C1 segment of cervical spinal cord (tissue), 14 donors: Measurements from ENCODE around the gene DCAF5.
"Not testable (repeated sequence)": the region's sequence is repeated elsewhere in the genome, so short reads cannot be mapped to it uniquely, and the experiment has no call there.

Source experiments
- DNase-seq, 14 donors: peaks; one replicate each; lab custom pipeline; 2025; lab: John Stamatoyannopoulos, UW

DCAF5 gene

DNA sequence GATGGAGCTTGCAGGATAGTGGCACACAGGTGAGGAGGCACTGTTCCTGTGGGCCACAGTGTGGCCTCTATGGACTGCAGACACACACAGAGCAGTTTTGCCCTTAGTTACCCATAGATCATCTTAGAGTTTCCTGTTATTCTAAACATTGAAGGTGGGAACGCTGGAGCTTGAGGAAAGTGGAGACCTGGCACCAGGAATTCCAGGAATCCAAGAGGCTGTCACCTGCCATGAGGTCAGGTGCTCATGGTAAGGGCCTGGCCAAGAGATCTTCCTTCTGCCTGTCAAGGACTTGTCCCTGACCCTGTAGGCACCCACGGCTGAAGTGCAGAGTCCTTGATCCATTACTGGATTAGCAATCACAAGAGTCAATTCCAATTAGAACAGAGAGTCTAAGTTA lies 108.6 kb downstream of the DCAF5 start:
- no peak for DNase-seq

DNA sequence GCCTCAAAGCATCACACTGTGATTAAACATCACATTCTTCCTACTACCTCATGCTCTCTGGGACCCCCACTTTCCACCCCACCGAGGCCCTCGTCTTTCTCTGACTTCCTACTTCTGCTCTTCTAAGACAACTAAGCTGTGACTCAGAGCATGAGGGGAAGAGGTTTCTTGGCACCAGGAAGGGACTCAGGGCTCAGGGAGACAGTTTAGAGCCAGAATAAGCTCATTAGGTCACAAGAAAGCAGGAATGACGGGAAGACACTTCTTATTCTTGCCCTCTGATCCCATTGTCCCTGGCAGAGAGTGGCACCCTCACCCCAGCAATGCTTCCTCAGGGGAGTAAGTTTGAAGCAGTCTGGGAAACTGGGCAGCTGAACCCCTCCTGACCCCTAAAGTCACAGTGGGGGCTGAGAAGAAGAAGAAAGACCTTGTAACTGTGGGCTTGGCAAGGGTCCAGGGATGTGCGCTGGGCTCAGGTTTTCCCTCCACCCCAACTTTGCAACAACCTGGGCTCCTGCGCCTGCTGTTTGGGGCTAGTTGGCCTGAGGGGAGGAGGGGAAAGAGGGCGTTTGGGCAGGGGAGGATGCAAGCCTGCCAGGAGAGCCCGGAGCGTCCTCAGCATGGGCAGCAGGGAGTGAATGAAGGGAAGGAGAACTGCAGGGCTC lies 109.2 kb downstream of the DCAF5 start:
- DNase-seq = peak in 1 of 14 donors; percentile 63

DNA sequence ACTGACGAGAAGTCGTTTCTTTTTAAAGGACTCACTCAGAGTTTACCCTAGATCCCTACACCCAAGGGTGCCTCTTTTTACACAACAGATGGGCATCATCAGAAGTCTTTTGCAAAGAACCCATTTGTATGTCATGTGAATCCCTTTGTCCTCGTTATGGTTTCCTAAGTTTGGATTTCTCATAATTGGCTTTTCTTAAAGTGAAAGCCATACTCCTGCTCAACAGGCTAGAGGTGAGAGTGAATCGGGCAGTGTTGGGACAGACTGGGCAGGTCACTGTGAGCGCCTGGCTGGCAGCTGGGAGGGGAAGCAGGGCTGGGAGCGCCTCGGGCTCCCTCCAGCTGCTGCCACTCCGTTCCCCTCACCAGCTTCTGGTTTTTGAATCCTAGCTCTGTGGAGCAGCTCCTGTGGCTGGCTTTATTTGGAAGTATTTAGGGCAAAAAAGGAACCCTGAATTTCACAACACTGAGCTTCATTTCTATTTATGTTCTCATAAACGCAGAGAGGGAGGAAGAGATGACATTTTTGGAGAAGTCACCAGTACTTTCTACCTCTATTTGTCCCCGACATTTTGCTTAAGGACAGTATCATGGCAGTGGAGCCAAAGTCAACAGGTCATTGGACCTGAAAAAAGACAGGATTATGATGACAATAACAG lies 110.0 kb downstream of the DCAF5 start:
- DNase-seq = peak in 4 of 14 donors; percentile 7 to 44 (median 18)

DNA sequence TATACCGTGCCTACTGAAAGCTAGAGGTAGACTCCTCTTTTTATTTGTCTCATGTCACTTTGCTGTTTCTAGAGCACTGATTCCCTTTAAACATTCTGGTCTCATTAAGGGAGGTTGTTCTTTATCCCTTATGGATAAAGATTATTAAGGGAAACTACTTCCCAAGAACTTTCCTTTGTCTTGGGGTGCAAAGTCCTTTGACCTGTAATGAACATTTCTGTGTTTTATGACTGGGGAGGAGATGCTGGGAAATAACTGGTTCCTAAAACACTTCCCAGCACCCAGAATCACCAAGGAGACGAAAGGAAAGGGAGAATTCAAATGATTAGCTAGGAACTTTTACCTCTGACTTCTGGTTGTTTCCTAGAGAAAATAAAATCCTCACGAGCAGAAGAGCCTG lies 110.6 kb downstream of the DCAF5 start:
- DNase-seq = no peak

DNA sequence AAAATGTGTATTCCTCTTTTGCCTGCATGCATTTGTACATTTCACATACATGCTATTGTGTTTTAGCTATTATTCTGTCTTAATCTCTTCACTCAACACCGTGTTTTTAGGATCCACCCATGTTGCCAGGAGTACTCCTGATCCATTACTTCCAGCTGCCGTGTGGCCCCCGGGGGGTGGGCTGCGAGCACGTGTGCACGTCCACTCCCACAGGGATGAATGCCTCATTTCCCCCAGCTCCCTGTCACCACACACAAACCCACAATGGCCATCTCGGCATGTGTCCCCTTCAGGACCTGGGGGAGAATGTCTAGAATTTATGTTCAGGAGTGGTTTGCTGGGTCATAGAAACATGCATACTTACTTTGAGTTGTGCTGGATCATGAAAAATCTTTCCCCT lies 111.1 kb downstream of the DCAF5 start:
- no peak for DNase-seq

DNA sequence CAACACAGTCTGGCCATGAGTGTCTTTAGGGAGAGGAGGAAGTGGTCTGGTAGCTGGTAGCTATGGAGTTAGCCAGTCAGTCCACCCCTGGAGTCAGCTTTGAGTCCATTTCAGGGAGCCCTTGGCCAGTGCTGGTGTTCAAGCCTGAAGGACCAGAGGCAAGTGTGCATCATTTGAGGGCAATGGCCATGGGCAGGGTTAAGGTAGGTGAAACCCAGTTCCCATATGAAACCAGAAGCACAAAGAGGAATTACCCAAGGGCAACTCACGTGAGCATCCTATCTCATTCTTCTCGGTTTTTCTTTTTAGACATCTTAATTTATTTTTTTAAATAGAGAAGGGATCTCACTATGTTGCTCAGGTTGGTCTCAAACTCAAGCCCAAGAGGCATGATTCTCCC lies 112.6 kb downstream of the DCAF5 start:
- DNase-seq = no peak

DNA sequence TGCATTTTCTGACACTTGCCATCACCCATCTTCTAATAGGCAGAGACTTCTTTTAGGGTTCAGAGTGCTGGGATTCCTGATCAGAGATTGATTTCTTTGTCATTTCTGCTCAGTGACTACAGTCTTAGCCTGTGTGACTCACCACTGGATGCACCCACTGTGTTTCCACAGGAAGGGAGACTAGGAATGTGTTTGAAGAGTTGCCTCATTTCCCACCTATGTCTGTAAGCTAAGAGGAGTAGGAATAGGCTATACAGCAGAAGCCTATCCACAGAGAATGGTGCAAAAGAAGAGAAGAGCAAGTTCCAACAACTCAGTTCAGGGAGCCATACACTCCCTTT lies 113.7 kb downstream of the DCAF5 start:
- DNase-seq = no peak

DNA sequence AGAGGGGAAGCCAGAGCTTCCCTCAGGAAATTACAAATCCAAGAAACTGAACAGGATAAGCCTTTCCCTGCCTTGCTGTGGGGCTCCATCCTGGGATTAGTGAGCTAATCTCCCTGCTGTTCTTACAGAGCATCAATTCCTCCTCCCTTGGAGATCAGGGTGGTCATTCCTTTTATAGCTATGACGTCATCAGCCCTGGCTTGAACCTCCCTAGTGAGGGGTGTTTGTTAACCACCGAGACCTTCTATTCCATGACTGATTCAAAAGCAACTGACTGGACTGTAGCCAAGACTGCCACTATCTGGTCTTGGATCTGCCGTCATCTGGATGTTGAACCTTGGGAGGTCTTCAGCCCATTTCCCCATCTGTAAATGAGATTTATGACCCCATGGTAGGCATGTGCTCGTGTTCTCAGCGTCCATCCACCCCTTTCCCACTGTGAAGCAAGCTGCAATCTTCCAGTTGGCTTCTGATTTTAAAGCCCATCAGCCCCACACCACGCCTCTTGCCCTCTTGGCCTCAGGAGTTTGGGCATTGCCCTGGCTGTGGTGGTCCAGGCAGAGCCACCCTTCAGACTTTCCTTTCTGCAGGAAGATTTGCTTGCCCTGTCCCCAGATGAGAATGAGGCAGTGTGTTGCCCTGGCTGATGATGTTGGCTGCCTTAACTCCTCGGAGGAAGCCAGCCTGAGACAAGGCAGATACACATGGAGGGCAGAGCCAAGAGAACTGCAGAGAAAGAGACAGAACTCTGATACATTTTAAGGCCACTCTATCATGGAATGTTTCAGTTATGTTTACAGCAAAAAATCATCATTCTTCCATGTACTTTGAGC lies 114.2 kb downstream of the DCAF5 start:
- DNase-seq = no peak

DNA sequence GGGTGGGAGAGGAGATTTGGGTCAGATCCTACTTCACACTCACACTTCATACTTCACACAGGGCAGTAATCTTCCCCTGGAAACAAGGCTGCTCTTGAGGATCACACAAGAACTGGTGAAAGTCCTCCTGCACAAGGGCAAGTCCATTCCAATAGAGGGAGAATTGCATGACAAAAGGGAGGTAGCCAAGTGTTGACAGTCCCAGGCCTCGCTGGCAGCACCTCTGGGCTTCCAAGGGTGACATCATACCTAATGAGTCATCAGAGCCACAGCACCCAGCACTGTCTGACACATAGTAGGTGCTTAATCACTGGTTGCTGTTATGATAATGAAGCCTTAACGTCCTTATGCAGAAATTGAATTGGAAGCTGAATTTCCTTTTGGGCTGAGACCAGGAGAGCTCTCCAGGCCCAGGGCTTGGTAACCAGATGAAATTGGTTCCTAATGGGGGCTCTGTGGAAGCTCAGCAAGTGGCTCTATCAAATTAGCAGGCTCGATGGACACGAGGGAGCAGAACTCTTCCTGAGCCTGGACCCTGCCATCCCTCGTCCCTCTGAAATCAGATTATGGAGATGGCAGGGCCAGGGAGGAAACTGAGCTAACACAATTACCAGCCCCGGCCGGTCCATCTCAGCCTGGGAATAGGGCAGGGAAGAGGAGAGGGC lies 115.0 kb downstream of the DCAF5 start:
- no peak for DNase-seq

DNA sequence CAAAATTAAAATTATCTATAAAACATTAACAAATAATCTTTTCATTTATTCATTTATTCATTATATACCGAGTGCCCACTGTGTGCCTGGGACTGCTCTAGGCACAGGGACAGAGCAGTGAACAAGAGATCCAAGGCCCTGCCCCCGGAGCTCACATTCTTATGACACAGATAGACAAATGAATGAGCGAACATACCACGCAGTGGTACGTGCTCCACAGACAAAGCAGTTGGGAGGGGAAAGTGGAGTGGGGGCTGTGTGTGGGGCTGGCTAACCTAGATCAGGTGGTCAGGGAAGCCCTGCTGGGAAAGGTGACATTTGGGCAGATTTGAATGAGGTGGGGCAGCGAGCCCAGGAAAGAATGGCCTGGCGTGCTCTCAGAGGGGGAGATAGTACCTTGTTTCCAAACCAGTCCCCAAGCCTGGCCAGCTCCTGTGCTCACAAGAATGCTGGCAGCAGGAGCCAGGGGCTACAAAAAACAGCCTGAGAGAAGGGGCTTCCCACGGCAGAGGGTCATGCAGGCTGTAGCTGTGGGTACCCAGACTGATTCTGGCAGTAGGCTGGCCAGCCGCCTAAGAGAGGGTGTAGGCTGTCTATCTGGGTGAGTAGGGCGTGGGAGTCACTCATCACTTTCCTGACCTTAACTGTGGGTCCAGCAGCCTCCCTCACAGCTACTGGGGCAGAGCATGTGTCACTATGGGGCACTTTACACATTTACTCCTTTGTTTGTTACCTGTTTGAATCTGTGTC lies 116.0 kb downstream of the DCAF5 start:
- no peak for DNase-seq

DNA sequence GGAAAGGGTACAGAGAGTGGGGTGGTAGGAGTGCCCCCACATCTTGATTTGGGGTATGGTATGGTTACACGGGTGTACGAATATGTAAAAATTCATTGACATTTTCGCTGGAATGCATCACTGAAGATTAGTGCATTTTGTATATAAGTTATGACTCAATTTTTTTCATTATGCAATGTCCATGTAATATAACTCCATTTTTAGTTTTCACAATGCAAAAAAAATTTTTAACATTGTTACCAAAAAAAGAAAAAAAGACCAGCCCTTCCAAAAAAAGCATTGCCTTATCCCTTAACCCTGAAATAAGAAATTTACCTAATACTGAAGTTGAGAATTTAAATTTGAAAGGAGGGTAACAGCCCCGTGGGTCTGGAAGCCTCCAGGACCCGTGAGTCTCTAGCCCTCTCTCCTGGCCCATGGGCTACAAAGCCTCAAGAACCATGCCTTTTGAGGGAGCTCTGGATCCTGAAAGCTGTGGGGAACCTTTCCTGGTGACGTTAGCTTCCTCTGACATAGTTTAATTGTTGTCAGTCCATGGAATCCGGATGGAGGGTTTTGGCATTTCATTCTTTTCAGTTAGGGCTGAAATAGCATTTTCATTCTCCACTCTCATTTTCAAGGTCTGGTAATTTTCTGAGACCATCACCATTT lies 118.2 kb downstream of the DCAF5 start:
- no peak for DNase-seq

DNA sequence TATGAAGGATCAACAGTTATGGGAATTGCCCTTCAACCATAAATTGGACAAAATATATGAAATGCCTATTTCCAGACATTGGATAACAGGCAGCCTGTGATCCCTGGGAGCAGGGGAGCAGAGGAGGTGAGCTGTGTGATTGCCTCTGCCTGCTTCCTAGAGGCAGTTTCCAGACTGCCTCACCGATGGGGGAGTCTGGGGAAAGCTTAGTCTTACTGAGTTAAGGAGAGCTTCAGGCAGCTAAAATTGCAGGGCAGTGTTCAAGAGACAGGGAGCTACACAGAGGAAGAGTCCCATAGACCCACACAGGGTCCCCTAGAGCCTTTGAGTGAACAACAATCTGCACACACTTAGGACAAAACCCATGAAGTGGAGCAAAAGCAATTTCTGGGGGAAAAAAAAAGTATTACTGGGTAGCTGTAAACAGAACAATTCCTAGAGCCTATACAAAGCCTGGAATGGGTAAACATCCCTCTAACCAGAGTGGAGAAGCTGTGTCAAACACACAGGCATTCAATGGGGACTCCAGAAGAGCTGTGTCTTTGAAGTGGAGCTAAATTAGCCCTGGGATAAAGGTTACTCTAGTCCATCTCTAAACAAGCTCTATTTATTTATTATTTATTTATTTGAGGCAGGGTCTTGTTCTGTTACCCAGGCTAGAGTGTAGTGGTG lies 125.5 kb downstream of the DCAF5 start:
- no peak for DNase-seq

DNA sequence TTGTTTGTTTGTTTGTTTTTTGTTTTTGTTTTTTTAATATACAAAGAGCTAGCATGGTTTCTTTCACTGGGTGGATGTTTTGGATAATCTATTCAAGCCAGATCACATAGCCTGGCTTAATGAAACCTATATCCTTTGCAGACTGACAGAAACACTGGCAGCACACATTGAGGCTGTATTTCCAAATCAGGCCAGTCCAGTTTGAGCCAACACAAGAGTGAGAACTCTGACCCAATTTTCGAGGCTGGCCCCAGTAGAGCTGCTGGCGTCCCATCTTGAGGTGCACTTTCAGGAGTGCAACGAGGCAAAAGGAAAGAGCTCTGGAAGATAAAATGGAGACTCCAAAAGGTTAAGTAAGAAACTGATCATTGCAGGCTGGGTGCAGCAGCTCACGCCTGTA lies 129.9 kb downstream of the DCAF5 start:
- no peak for DNase-seq

DNA sequence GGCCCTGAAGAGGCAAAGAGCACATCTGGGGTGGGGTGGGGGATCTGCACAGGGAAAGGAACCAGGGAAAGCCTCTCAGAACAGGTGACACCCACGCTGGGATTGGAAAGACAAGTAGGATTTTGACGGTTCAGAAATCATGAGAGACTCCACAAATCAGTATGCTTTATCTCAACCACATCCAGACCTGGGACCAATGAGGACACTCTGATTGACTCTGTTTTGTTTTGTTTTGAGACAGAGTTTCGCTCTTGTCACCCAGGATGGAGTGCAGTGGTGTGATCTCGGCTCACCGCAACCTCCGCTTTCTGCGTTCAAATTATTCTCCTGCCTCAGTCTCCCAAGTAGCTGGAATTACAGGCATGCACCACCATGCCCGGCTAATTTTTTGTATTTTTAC lies 130.8 kb downstream of the DCAF5 start:
- not testable (repeated sequence) for DNase-seq

DNA sequence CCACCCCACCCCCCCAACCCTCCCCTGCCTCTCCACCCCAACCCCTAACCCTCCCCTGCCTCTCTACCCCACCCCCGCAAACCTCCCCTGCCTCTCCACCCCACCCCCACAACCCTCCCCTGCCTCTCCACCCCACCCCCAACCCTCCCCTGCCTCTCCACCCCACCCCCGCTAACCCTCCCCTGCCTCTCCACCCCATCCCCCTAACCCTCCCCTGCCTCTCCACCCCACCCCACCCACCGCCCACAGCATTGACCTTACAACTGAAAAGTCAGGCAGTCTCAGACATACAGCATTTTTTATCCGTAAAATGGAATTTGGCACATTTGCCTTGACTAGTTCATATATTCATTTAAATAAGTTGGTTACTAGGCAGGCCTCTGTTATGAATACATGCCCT lies 135.2 kb downstream of the DCAF5 start:
- DNase-seq = no peak

DNA sequence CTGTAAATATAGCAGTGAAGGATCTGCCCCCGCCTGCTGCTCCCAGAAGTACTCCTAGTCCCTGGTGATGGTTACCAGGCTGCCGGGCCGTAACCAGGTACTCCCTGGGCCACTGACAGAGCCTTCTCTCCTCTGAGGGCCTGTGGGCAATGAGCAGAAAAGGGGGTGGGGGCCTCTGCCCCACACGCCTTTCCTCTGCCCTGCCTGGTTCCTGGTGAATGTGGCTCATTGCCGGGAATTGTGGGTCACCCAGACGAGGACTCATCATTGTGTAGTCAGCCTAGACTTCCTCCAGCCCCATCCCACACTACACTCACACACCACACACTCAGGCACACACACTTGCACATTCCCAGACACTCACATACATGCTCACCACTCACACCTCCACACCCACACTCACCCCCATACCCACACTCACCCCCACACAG lies 138.1 kb downstream of the DCAF5 start:
- DNase-seq = no peak

DNA sequence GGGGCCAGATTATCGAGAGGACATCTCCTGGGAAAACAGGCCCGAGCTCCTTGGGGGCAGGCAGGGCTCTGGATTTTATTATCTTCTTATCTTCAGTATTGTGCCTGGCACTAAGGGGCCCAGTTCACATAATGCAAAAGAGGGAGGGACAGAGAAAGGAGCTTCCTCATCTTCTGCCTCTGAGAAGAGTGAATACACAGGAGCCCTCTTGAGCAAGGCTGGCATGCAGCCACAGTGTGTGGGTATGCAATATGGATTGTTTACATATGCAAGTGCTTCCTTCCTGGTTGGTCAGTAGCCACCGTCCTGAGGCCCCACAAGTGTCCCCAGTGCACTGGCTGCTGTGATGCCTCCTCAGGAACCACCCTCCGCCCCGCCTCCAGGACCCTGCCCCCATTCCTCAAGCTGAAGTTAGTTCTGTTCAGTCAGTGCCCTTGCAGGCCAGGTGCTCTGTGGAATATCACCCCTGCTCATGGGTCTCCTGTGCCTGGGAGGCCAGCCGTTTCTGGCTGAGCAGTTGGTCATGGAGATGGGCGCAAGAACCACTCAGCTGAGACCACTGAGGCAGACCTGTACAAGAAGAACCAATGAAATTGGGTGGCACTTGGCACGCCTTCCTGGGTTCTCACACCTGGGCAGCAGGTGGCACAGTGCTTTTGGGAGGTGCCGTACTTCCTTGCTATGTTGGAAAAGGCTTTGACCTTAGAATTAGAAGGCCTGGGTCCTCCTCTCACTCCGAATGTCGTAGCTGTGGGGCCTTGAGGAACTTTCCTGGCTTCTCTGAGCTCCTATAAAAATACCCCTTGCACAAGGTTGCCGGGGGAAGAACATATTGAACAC lies 138.8 kb downstream of the DCAF5 start:
- DNase-seq = no peak

DNA sequence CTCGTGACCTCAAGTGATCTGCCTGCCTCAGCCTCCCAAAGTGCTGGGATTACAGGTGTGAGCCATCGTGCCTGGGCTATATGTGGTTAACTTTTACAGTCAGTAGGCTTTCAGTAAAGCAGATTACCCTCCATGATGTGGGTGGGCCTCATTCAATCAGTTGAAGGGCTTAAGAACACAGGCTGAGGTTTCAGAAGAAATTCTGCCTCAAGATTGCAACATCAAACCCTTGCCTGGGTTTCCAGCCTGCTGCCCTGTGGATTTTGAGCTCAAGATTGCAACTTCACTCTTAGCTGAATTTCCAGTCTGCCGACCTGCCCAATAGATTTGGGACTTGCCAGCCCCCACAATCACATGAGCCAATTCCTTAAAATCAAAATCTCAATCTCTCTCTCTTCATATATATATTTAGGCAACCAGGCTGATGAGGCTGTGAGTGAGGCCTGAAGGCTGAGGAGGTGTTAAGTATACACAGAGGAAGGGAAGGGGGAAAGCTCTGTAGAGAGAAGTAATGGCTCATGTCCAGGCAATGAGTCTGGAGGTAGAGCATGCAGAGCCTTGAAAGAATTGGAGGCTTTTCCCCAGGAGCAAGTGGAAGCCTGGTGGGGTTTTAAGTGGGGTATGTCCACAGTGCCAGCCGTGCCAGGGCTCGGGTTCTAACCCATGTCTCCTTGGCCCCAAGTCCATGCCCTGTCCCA lies 140.5 kb downstream of the DCAF5 start:
- no peak for DNase-seq

DNA sequence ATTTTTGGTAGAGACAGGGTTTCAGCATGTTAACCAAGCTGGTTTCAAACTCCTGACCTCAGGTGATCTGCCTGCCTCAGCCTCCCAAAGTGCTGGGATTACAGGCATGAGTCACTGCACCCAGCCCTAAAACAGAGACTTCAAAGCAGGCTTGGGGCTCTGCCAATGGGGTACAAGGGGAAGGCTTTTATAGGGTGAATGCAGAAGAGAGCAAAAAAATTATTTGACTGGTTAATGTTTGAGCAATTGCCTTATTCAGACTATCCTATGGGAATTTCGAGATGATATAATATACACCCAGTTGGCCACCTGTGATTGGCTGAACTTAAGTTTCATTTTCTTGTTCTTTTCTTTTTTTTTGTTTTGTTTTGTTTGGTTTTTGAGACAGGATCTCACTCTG lies 142.3 kb downstream of the DCAF5 start:
- DNase-seq = no peak
